Vagina (tissue), 2 donors: Measurements from ENCODE around the gene SERPINE2. TPM values are rescaled to one million over a fixed set of nuclear protein-coding genes. Genes with fewer than 3 reads are reported as not detected.
A peak's percentile ranks its signal among the peaks of the same experiment; 100 is the strongest.

Experiments
- DNase-seq, 2 donors: peaks; one replicate each; pipeline ENCODE4 v3.0.0-alpha.2; 2017; ENCODE audit errors: extremely low spot score in 2 of 2
- H3K27ac ChIP-seq: fragments of 200-600 bp; sonication (generic); one replicate; pipeline ENCODE4 v1.5.1; 2019
- H3K27me3 ChIP-seq: fragments of 200-600 bp; sonication (generic); one replicate; pipeline ENCODE4 v1.5.1; 2019
- H3K36me3 ChIP-seq, 2 donors: fragments of 200-600 bp; sonication (generic); one replicate each; pipeline ENCODE4 v1.5.1; 2017 to 2019
- H3K4me1 ChIP-seq: fragments of 200-600 bp; sonication (generic); one replicate; pipeline ENCODE4 v1.5.1; 2019
- H3K4me3 ChIP-seq, 2 donors: fragments of 200-600 bp; sonication (generic); 1 replicate in 1 of 2; 2 replicates in 1 of 2; pipeline ENCODE4 v1.5.1; 2016 to 2019
- H3K9me3 ChIP-seq: fragments of 200-600 bp; sonication (generic); one replicate; pipeline ENCODE4 v1.5.1; 2019
- POLR2A ChIP-seq, 2 donors: fragments of 450-650 bp; IDR thresholded peaks; one replicate each; pipeline ENCODE4 v1.6.1; 2017; ENCODE audit warnings: antibody characterized with exemption in 2 of 2, mild to moderate bottlenecking in 2 of 2, moderate library complexity in 2 of 2
- POLR2AphosphoS5 ChIP-seq, 2 donors: sonication (generic); formaldehyde crosslinking; IDR thresholded peaks; one replicate each; pipeline ENCODE4 v1.9.0; 2017; ENCODE audit warnings: antibody characterized with exemption in 2 of 2, mild to moderate bottlenecking in 2 of 2, low read depth in 1 of 2; ENCODE audit not compliant: insufficient read depth in 1 of 2
- intact Hi-C: fragments of 100-400 bp; cut with DNase I; formaldehyde crosslinking; loops from one replicate; pipeline ENCODE4 v1.15.1; 2023
- total RNA-seq: library from RNA; depleted of rRNA; stranded (reverse); fragments of >200 nt; gene quantifications from one replicate; pipeline ENCODE4 v1.2.3, GENCODE V29; 2016
- TF ChIP-seq, protein P1 (sequence below), 3 experiments: fragments of 450-650 bp in 2 of 3; fragments of 200-600 bp in 1 of 3; sonication (generic) in 1 of 3; IDR thresholded peaks; one replicate each; pipeline ENCODE4 v1.5.1; 2017 to 2019; ENCODE audit warnings: antibody characterized with exemption in 3 of 3, mild to moderate bottlenecking in 2 of 3, moderate library complexity in 2 of 3

The SERPINE2 gene
- total RNA-seq, 1 donor from 2014 or later, result 52.3 TPM

DNA sequence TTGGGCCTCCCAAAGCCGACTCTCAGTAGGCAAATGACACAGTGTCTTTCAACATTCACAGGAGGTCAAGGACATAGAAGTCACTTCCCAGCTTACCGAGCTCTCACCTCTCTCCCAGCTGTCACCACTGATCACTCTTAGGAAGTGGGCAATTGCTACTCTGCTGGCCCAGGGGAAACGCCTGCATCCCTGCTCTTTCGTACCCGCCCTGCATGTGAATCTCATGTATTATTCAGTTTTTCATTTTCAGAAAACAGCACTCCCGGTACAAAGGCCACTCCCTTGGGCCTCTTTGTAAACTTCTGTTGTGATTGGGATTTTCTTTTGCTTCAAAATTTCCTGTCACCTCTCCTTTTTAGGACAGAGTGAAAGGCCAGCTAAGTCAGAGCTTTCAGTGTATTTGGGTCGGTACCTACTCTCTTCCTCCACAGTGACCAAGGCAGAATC, 66.4 kb downstream of the SERPINE2 start:
- no peaks in the 10 kb centered on the region for H3K36me3 ChIP-seq
- intact Hi-C loops, result no loop called here

DNA sequence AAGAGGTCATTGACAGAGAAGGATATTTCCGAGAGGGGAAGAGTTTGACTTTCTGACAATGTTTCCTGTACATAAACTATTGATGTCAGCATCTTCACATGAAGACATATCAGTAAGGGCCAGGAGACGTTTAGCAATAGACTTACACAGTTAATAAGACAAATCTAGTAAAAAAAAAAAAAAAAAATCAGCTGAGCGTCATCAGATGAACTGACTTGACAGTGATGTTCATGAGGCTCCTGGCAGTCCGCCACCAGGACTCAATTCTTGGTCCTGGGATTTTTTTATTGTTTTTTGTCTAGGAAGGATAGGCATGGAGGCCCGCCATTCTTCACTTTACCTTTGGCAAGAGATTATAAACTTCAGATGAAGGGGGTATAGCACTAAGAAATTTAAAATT, 67.4 kb downstream of the SERPINE2 start:
- H3K27ac ChIP-seq, result no peak overlapping the region
- TF ChIP-seq POLR2AphosphoS5 (IDR thresholded peaks at IDR 0.05; ENCODE audit: insufficient read depth in 1 of 2, low read depth in 1 of 2) (no peak), POLR2A (IDR thresholded peaks at IDR 0.05) (no peak)
- TF ChIP-seq, protein P1, sequence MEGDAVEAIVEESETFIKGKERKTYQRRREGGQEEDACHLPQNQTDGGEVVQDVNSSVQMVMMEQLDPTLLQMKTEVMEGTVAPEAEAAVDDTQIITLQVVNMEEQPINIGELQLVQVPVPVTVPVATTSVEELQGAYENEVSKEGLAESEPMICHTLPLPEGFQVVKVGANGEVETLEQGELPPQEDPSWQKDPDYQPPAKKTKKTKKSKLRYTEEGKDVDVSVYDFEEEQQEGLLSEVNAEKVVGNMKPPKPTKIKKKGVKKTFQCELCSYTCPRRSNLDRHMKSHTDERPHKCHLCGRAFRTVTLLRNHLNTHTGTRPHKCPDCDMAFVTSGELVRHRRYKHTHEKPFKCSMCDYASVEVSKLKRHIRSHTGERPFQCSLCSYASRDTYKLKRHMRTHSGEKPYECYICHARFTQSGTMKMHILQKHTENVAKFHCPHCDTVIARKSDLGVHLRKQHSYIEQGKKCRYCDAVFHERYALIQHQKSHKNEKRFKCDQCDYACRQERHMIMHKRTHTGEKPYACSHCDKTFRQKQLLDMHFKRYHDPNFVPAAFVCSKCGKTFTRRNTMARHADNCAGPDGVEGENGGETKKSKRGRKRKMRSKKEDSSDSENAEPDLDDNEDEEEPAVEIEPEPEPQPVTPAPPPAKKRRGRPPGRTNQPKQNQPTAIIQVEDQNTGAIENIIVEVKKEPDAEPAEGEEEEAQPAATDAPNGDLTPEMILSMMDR (IDR thresholded peaks at IDR 0.05), result no peak
- H3K9me3 ChIP-seq, result no peaks in the 10 kb centered on the region
- H3K4me3 ChIP-seq, result no peak overlapping the region
- H3K4me1 ChIP-seq, result no peaks in the 10 kb centered on the region
- intact Hi-C loops, result no loop called here
- DNase-seq, result no peak
- H3K36me3 ChIP-seq, result peaks cover 0 to 9% of the 10 kb centered on the region in 2 donors
- H3K27me3 ChIP-seq, result no peaks in the 10 kb centered on the region

More for the DNA sequence above, 66.4 kb downstream of the SERPINE2 start:
- DNase-seq, result no peak
- no peak overlapping the region for H3K4me3 ChIP-seq
- no peaks in the 10 kb centered on the region for H3K27me3 ChIP-seq
- TF ChIP-seq POLR2AphosphoS5 (IDR thresholded peaks at IDR 0.05; ENCODE audit: insufficient read depth in 1 of 2, low read depth in 1 of 2) (no peak), POLR2A (IDR thresholded peaks at IDR 0.05) (no peak)
- TF ChIP-seq, protein P1 (IDR thresholded peaks at IDR 0.05), result no peak
- no peak overlapping the region for H3K27ac ChIP-seq
- no peaks in the 10 kb centered on the region for H3K9me3 ChIP-seq
- H3K4me1 ChIP-seq, result no peaks in the 10 kb centered on the region

DNA sequence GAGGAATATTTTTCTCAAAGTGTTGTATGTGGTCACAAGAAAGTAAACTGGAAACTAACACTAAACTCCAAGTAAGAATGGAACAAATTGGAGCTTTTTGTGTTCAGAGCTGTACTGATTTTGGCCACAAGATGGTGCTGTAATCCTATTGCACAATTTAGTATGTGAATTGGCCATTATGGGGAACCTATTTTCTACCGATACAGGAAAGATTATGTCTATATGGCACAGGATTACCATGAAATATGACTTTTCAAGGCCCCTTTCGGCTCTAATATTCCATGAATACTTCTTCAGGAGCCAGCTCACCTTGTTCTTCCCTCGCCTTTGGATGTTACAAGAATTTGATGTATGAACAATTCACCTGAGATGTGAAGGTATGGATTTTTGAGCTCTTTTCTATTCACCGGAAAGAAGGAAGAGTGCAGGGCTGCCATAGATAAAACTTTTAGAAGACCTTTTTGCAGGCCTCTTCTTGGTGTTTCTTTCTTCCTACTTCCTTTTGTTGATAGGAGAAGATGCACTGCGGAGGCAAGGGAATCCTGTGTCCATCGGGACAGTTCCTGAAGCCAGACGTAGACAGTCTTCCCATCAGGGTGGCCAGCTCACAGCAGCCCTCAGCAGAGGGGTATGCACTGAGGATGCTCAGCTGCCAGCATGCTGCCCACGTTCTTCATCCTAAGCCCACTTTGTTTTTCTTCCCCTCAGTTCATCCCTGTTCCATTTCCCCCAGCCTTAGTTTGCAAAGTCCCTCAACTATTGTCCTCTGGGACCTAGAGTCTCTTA, 68.5 kb downstream of the SERPINE2 start:
- intact Hi-C loops, result no loop called here

DNA sequence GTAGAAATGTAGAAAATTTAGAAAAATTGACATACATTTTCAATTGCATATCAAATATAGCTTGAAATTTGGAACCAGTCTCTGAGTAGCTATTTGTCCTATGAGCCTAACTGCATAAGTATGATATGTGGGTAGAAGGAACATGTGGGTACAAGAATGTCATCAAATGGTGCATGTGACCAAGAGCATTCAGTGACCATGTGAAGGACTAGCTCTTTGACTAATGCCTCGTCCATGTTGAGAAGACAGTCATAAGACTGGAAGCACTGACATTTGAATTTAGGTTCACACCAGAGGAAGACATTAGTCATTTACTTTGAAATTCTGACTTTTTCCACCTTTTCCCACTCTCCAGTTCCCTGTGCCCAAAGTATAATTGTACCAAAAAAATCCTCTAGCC, 69.2 kb downstream of the SERPINE2 start:
- intact Hi-C loops, result loop anchor here (5.0 kb wide), 1 partner anchor 312 kb away; no protein-coding TSS in a partner anchor
- no peak for DNase-seq
- H3K36me3 ChIP-seq, result peaks cover 0 to 20% of the 10 kb centered on the region in 2 donors
- H3K9me3 ChIP-seq, result no peaks in the 10 kb centered on the region
- no peaks in the 10 kb centered on the region for H3K4me1 ChIP-seq
- no peak overlapping the region for H3K4me3 ChIP-seq
- no peaks in the 10 kb centered on the region for H3K27me3 ChIP-seq
- no peak overlapping the region for H3K27ac ChIP-seq
- TF ChIP-seq POLR2A (IDR thresholded peaks at IDR 0.05) (no peak), POLR2AphosphoS5 (IDR thresholded peaks at IDR 0.05; ENCODE audit: insufficient read depth in 1 of 2, low read depth in 1 of 2) (no peak)
- TF ChIP-seq, protein P1 (IDR thresholded peaks at IDR 0.05), result no peak

More for the DNA sequence above, 68.5 kb downstream of the SERPINE2 start:
- no peak overlapping the region for H3K27ac ChIP-seq
- TF ChIP-seq, protein P1 (IDR thresholded peaks at IDR 0.05), result peak; percentile 77 to 89 (median 89)
- TF ChIP-seq POLR2A (IDR thresholded peaks at IDR 0.05) (no peak), POLR2AphosphoS5 (IDR thresholded peaks at IDR 0.05; ENCODE audit: insufficient read depth in 1 of 2, low read depth in 1 of 2) (no peak)
- H3K9me3 ChIP-seq, result no peaks in the 10 kb centered on the region
- no peak for DNase-seq
- H3K4me1 ChIP-seq, result no peaks in the 10 kb centered on the region
- peaks cover 0 to 17% of the 10 kb centered on the region in 2 donors for H3K36me3 ChIP-seq
- no peak overlapping the region for H3K4me3 ChIP-seq
- no peaks in the 10 kb centered on the region for H3K27me3 ChIP-seq

DNA sequence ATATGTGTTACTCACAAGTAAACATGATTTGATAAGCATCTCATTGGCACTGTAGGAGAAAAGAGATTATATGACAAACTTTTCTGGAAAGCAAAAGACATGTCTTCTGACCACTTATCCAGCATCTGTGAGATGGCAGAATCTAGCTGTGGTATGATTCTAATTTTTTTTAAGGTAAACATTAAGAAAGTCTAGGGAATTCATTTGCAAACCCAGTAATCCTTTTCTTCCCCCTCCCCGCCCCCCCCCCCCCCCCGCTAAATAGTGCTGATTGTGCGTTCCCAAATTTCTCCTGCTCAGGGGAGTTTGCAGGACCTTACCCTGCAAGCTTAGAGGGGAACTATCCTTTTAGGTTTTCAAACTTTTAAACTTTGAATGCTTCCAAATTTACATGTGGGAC, 69.8 kb downstream of the SERPINE2 start:
- intact Hi-C loops, result loop anchor here (5.0 kb wide), 1 partner anchor 313 kb away; no protein-coding TSS in a partner anchor
- no peaks in the 10 kb centered on the region for H3K9me3 ChIP-seq
- no peak for DNase-seq

More for the DNA sequence above, 69.8 kb downstream of the SERPINE2 start:
- TF ChIP-seq POLR2AphosphoS5 (IDR thresholded peaks at IDR 0.05; ENCODE audit: insufficient read depth in 1 of 2, low read depth in 1 of 2) (no peak), POLR2A (IDR thresholded peaks at IDR 0.05) (no peak)
- TF ChIP-seq, protein P1 (IDR thresholded peaks at IDR 0.05), result no peak
- Histone ChIP-seq H3K27ac (no peak overlapping the region), H3K4me3 (no peak overlapping the region), H3K4me1 (no peaks in the 10 kb centered on the region), H3K27me3 (no peaks in the 10 kb centered on the region), H3K36me3 (peaks cover 0 to 20% of the 10 kb centered on the region in 2 donors)
